Stimulated activated CD4-positive, alpha-beta T cell treated with anti-CD3 and anti-CD28 coated beads, Interleukin-1b, Interleukin-23, amount 100 ng/mL, for 48 hours (primary cell): ENCODE measurements around the gene ITGA3.
"Not testable (repeated sequence)": the region's sequence is repeated elsewhere in the genome, so short reads cannot be mapped to it uniquely, and the experiment has no call there.

Experiments
- DNase-seq: peaks from one replicate; pipeline ENCODE4 v3.0.0-alpha.2; 2020

The ITGA3 gene

GRCh38 chr17:50053654-50053960 lies 2.3 kb upstream of the ITGA3 start:
- no peak for DNase-seq

GRCh38 chr17:50055055-50055425 lies 870 bp upstream of the ITGA3 start:
- peak; percentile 20 for DNase-seq

GRCh38 chr17:50056217-50056960 lies 479 bp downstream of the ITGA3 start:
- DNase-seq = peak; percentile 77

- DNase-seq = no peak
Measured at GRCh38 chr17:50056961-50057330, 1.0 kb downstream of the ITGA3 start.

- no peak for DNase-seq
Measured at GRCh38 chr17:50057521-50057991, 1.6 kb downstream of the ITGA3 start.

GRCh38 chr17:50058296-50058953 lies 2.5 kb downstream of the ITGA3 start:
- DNase-seq = no peak

GRCh38 chr17:50059256-50059655 lies 3.3 kb downstream of the ITGA3 start:
- DNase-seq = no peak

GRCh38 chr17:50059759-50060273 lies 3.9 kb downstream of the ITGA3 start:
- DNase-seq = no peak

GRCh38 chr17:50060951-50061712 lies 5.2 kb downstream of the ITGA3 start:
- no peak for DNase-seq

GRCh38 chr17:50061713-50062045 lies 5.8 kb downstream of the ITGA3 start:
- DNase-seq = not testable (repeated sequence)

- DNase-seq = no peak
Measured at GRCh38 chr17:50062293-50063243, 6.7 kb downstream of the ITGA3 start.

GRCh38 chr17:50063561-50064252 lies 7.8 kb downstream of the ITGA3 start:
- no peak for DNase-seq

- DNase-seq = no peak
Measured at GRCh38 chr17:50064253-50065001, 8.5 kb downstream of the ITGA3 start.

- DNase-seq = no peak
Measured at GRCh38 chr17:50065056-50065455, 9.1 kb downstream of the ITGA3 start.

GRCh38 chr17:50066995-50067394 lies 11.1 kb downstream of the ITGA3 start:
- no peak for DNase-seq

- DNase-seq = no peak
Measured at GRCh38 chr17:50067996-50068395, 12.1 kb downstream of the ITGA3 start.

GRCh38 chr17:50070908-50071680 lies 15.2 kb downstream of the ITGA3 start:
- no peak for DNase-seq

- no peak for DNase-seq
Measured at GRCh38 chr17:50071692-50072091, 15.8 kb downstream of the ITGA3 start.

- DNase-seq = no peak
Measured at GRCh38 chr17:50072130-50072529, 16.2 kb downstream of the ITGA3 start.

GRCh38 chr17:50072925-50073324 lies 17.0 kb downstream of the ITGA3 start:
- DNase-seq = no peak

GRCh38 chr17:50074227-50074626 lies 18.3 kb downstream of the ITGA3 start:
- no peak for DNase-seq
